Endothelial cell of umbilical vein (primary cell): Measurements from ENCODE around the gene ZFPM1. TPM values are rescaled to one million over a fixed set of nuclear protein-coding genes. Genes with fewer than 3 reads are reported as not detected.

Experiments used
- BruUV-seq: library from RNA; stranded (reverse); fragments of 400-500 nt; replicated peaks from 2 replicates; lab custom pipeline; 2021; lab: Mats Ljungman, UMichigan
- CTCF ChIA-PET: fragments of 300-600, 350-600 bp; sonication (Branson Sonifier 250); formaldehyde crosslinking; loops from one replicate; lab custom pipeline; 2021; ENCODE audit warnings: antibody characterized with exemption, inconsistent platforms; lab: Charles Lee
- POLR2A ChIA-PET: fragments of 300-600, 350-600 bp; sonication (Branson Sonifier 250); formaldehyde crosslinking; loops from one replicate; lab custom pipeline; 2021; ENCODE audit warnings: antibody characterized with exemption, inconsistent platforms; lab: Charles Lee
- DNase-seq: peaks from one replicate; pipeline ENCODE4 v3.0.0-alpha.2; 2011; ENCODE audit warnings: low read depth, low spot score
- FAIRE-seq: peaks from 2 replicates; lab custom pipeline; 2011; peaks lifted over from hg19 to GRCh38; lab: Jason Lieb, UNC
- H2AFZ ChIP-seq: 2 replicates; pipeline ENCODE4 v1.6.0; 2012; ENCODE audit warnings: low read depth, low read length, control low read depth, inconsistent platforms
- H3K27ac ChIP-seq: 2 replicates; pipeline ENCODE4 v1.5.1; 2011; ENCODE audit warnings: low read depth, mild to moderate bottlenecking, control low read depth, low read length, moderate library complexity; ENCODE audit not compliant: insufficient read depth
- H3K27me3 ChIP-seq, 2 experiments: 2 replicates each; pipeline versions ENCODE4 v1.6.0 to v1.6.1; 2011; ENCODE audit warnings: low read length in 2 of 2, mixed read lengths in 1 of 2; ENCODE audit not compliant: control insufficient read depth in 2 of 2, insufficient read depth in 2 of 2
- H3K36me3 ChIP-seq, 2 experiments: 2 replicates in 1 of 2; 3 replicates in 1 of 2; pipeline ENCODE4 v1.5.1; 2011; ENCODE audit warnings: low read length in 2 of 2, mild to moderate bottlenecking in 1 of 2, moderate library complexity in 1 of 2; ENCODE audit not compliant: control insufficient read depth in 2 of 2, insufficient read depth in 2 of 2; ENCODE audit errors: extremely low read depth in 1 of 2
- H3K4me1 ChIP-seq: 3 replicates; pipeline ENCODE4 v1.5.1; 2011; ENCODE audit warnings: mild to moderate bottlenecking, low read length; ENCODE audit not compliant: control insufficient read depth, insufficient read depth; ENCODE audit errors: extremely low read depth
- H3K4me2 ChIP-seq: 2 replicates; pipeline ENCODE4 v1.6.1; 2011; ENCODE audit warnings: low read length, control low read depth, mixed read lengths; ENCODE audit not compliant: insufficient read depth
- H3K4me3 ChIP-seq, 3 experiments: fragments of 200-600 bp in 1 of 3; sonication (generic), shearing (Covaris generic) in 1 of 3; replicated peaks in 1 of 3; 2 replicates each; pipeline ENCODE4 v1.5.1; 2011 to 2016; ENCODE audit warnings: control low read depth in 3 of 3, low read length in 3 of 3, mild to moderate bottlenecking in 2 of 3, inconsistent platforms in 1 of 3, low read depth in 1 of 3, moderate library complexity in 1 of 3; ENCODE audit not compliant: insufficient read depth in 1 of 3
- H3K79me2 ChIP-seq: 2 replicates; pipeline ENCODE4 v1.6.0; 2012; ENCODE audit warnings: low read length, inconsistent platforms; ENCODE audit not compliant: control insufficient read depth, insufficient read depth
- H3K9ac ChIP-seq: replicated peaks from 2 replicates; pipeline ENCODE3; 2011; ENCODE audit warnings: low read length, control low read depth; ENCODE audit not compliant: insufficient read depth; ENCODE audit errors: extremely low read depth
- H3K9me1 ChIP-seq: replicated peaks from 3 replicates; pipeline ENCODE4 v1.6.0; 2011; ENCODE audit warnings: mild to moderate bottlenecking, low read length; ENCODE audit not compliant: control insufficient read depth, insufficient read depth; ENCODE audit errors: extremely low read depth
- H3K9me3 ChIP-seq: replicated peaks from 2 replicates; pipeline ENCODE4 v1.5.1; 2012; ENCODE audit warnings: low read length, inconsistent platforms; ENCODE audit not compliant: control insufficient read depth, insufficient read depth
- H4K20me1 ChIP-seq: replicated peaks from 2 replicates; pipeline ENCODE3; 2011; ENCODE audit warnings: mild to moderate bottlenecking, low read length; ENCODE audit not compliant: control insufficient read depth, insufficient read depth; ENCODE audit errors: extremely low read depth
- FOS ChIP-seq: IDR thresholded peaks from 2 replicates; pipeline ENCODE4 v1.6.1; 2011; ENCODE audit warnings: mild to moderate bottlenecking, low read length, moderate library complexity, borderline replicate concordance; ENCODE audit not compliant: insufficient read depth
- GATA2 ChIP-seq: IDR thresholded peaks from 2 replicates; pipeline ENCODE4 v1.7.0; 2011; ENCODE audit warnings: low read depth, mild to moderate bottlenecking, moderate library complexity, mixed read lengths, low read length; ENCODE audit not compliant: insufficient read length, insufficient read depth
- JUN ChIP-seq: IDR thresholded peaks from 2 replicates; pipeline ENCODE4 v1.6.1; 2011; ENCODE audit warnings: borderline replicate concordance, low read depth; ENCODE audit not compliant: insufficient read length, insufficient read depth
- MYC ChIP-seq: IDR thresholded peaks from one replicate; pipeline ENCODE4 v1.6.1; 2011; ENCODE audit warnings: mild to moderate bottlenecking, low read depth, low read length
- POLR2A ChIP-seq: IDR thresholded peaks from 2 replicates; pipeline ENCODE4 v1.6.1; 2012; ENCODE audit warnings: low read depth, mild to moderate bottlenecking, control low read depth, low read length
- POLR2AphosphoS5 ChIP-seq: IDR thresholded peaks from 2 replicates; pipeline ENCODE4 v1.6.1; 2012; ENCODE audit warnings: low read depth, mild to moderate bottlenecking, control low read depth, low read length, moderate library complexity; ENCODE audit not compliant: insufficient read depth
- dilution Hi-C: fragments of 300-500 bp; cut with MboI; formaldehyde crosslinking; loops from one replicate; pipeline ENCODE4 v1.15.0; 2019; ENCODE audit warnings: low sequenced_read_pairs; ENCODE audit not compliant: extremely low pct_ligation_motif_present
- intact Hi-C: fragments of 100-400 bp; cut with micrococcal nuclease; formaldehyde crosslinking; loops from one replicate; pipeline ENCODE4 v1.10.0; 2022
- polyA plus RNA-seq, 4 experiments: library from polyadenylated mRNA; depleted of rRNA in 3 of 4; stranded (reverse) in 3 of 4; unstranded in 1 of 4; fragments of >200 nt; gene quantifications; 2 replicates each; pipeline versions ENCODE4 v1.2.1 to v1.2.3, GENCODE V29; 2011 to 2012; ENCODE audit warnings: missing spikeins in 1 of 4
- total RNA-seq: library from RNA; stranded (reverse); gene quantifications from 2 replicates; pipeline ENCODE4 v1.2.3, GENCODE V29; 2021
- TF ChIP-seq, protein P1 (sequence below): IDR thresholded peaks from 2 replicates; pipeline ENCODE4 v1.6.1; 2011; ENCODE audit not compliant: insufficient read depth, insufficient read length
- TF ChIP-seq, protein P2 (sequence below), 2 donors: IDR thresholded peaks; 1 replicate in 1 of 2; 2 replicates in 1 of 2; pipeline ENCODE4 v1.5.1; 2011; ENCODE audit warnings: low read length in 2 of 2, mild to moderate bottlenecking in 2 of 2, moderate library complexity in 2 of 2, control low read depth in 1 of 2, inconsistent platforms in 1 of 2, low read depth in 1 of 2; ENCODE audit not compliant: insufficient read depth in 1 of 2; ENCODE audit errors: extremely low read depth in 1 of 2

Gene ZFPM1
- total and polyA plus RNA-seq, 2 donors (not counting 3 experiments of a cell fraction or from before 2014, with no cell fraction given), result 0.37 to 7.5 TPM

DNA sequence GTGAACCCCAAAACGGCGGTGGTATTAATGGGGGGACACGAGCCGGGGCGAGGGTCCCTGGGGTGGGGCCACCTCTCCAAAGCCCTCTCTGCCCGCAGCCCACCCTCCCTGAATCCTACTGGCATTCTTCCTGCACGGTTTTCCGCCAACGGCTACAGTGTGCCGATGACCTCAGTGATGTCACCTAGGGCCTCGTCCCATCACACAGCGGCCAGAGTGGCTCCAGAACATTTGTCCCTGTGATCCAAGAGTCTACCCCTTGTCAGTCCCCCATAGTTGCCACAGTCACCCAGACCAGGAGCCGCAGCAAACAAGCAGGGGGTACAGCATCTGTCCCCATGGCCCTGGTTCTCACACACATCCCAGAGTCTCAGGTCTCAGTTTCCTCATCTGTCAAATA, 13.9 kb downstream of the ZFPM1 start:
- TF ChIP-seq JUN (no peak), FOS (no peak), GATA2 (no peak), MYC (no peak), POLR2A (no peak), POLR2AphosphoS5 (no peak)
- TF ChIP-seq, protein P1, sequence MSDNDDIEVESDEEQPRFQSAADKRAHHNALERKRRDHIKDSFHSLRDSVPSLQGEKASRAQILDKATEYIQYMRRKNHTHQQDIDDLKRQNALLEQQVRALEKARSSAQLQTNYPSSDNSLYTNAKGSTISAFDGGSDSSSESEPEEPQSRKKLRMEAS, result no peak
- TF ChIP-seq, protein P2, sequence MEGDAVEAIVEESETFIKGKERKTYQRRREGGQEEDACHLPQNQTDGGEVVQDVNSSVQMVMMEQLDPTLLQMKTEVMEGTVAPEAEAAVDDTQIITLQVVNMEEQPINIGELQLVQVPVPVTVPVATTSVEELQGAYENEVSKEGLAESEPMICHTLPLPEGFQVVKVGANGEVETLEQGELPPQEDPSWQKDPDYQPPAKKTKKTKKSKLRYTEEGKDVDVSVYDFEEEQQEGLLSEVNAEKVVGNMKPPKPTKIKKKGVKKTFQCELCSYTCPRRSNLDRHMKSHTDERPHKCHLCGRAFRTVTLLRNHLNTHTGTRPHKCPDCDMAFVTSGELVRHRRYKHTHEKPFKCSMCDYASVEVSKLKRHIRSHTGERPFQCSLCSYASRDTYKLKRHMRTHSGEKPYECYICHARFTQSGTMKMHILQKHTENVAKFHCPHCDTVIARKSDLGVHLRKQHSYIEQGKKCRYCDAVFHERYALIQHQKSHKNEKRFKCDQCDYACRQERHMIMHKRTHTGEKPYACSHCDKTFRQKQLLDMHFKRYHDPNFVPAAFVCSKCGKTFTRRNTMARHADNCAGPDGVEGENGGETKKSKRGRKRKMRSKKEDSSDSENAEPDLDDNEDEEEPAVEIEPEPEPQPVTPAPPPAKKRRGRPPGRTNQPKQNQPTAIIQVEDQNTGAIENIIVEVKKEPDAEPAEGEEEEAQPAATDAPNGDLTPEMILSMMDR (IDR thresholded peaks at IDR 0.05; ENCODE audit: extremely low read depth in 1 of 2, insufficient read depth in 1 of 2, low read depth in 1 of 2, low read length in 2 of 2), result no peak
- DNase-seq (no peak), FAIRE-seq (no peak)
- CTCF ChIA-PET, result no interaction called here
- Histone ChIP-seq H3K27ac (no peak overlapping the region), H3K79me2 (peaks cover 17% of the 10 kb centered on the region), H3K9me3 (no peaks in the 10 kb centered on the region), H3K36me3 (no peaks in the 10 kb centered on the region), H3K4me3 (no peak overlapping the region), H3K4me2 (no peak overlapping the region), H3K9me1 (no peaks in the 10 kb centered on the region), H4K20me1 (no peaks in the 10 kb centered on the region), H2AFZ (no peak overlapping the region), H3K9ac (no peak overlapping the region), H3K27me3 (no peaks in the 10 kb centered on the region), H3K4me1 (peaks cover 26% of the 10 kb centered on the region)
- dilution Hi-C loops (no loop called here), intact Hi-C loops (no loop called here)
- POLR2A ChIA-PET, result no interaction called here
- BruUV-seq, result no TSS peak
